IPS-15b (cell line): Measurements from ENCODE around the gene PSPN.
A peak's percentile ranks its signal among the peaks of the same experiment; 100 is the strongest.

Experiments used
- H3K27me3 ChIP-seq: one replicate; pipeline ENCODE4 v1.6.1; 2013; ENCODE audit warnings: low read length; ENCODE audit not compliant: control insufficient read depth, insufficient read depth
- H3K36me3 ChIP-seq: one replicate; pipeline ENCODE4 v1.6.1; 2013; ENCODE audit warnings: low read length; ENCODE audit not compliant: control insufficient read depth, insufficient read depth
- H3K4me1 ChIP-seq: one replicate; pipeline ENCODE4 v1.6.1; 2013; ENCODE audit warnings: mild to moderate bottlenecking, low read length; ENCODE audit not compliant: control insufficient read depth, insufficient read depth
- H3K4me3 ChIP-seq: one replicate; pipeline ENCODE4 v1.5.1; 2013; ENCODE audit warnings: low read depth, low read length
- H3K9ac ChIP-seq: one replicate; pipeline ENCODE4 v1.6.1; 2013; ENCODE audit warnings: low read depth, mild to moderate bottlenecking, low read length
- H3K9me3 ChIP-seq: one replicate; pipeline ENCODE4 v1.6.1; 2013; ENCODE audit warnings: mild to moderate bottlenecking, low read length; ENCODE audit not compliant: control insufficient read depth, insufficient read depth

PSPN gene

GRCh38 chr19:6396305-6396704 lies 20.6 kb upstream of the PSPN start:
- H3K4me3 ChIP-seq = no peak overlapping the region
- no peaks in the 10 kb centered on the region for H3K27me3 ChIP-seq
- H3K9me3 ChIP-seq = no peaks in the 10 kb centered on the region
- H3K9ac ChIP-seq = no peak overlapping the region
- H3K36me3 ChIP-seq = no peaks in the 10 kb centered on the region
- no peaks in the 10 kb centered on the region for H3K4me1 ChIP-seq

GRCh38 chr19:6394831-6395230 lies 19.1 kb upstream of the PSPN start:
- Histone ChIP-seq H3K4me3 (no peak overlapping the region), H3K4me1 (no peaks in the 10 kb centered on the region), H3K27me3 (no peaks in the 10 kb centered on the region), H3K36me3 (peaks cover 5% of the 10 kb centered on the region), H3K9me3 (no peaks in the 10 kb centered on the region), H3K9ac (no peak overlapping the region)

- no peaks in the 10 kb centered on the region for H3K9me3 ChIP-seq
- H3K4me1 ChIP-seq = no peaks in the 10 kb centered on the region
- no peaks in the 10 kb centered on the region for H3K27me3 ChIP-seq
- H3K36me3 ChIP-seq = peaks cover 9% of the 10 kb centered on the region
- H3K9ac ChIP-seq = peak overlapping the region; percentile 60
- peak overlapping the region; percentile 98 for H3K4me3 ChIP-seq
Observed at GRCh38 chr19:6393983-6394412, 18.3 kb upstream of the PSPN start.

- H3K9me3 ChIP-seq = no peaks in the 10 kb centered on the region
- H3K27me3 ChIP-seq = no peaks in the 10 kb centered on the region
- peaks cover 14% of the 10 kb centered on the region for H3K36me3 ChIP-seq
- H3K9ac ChIP-seq = peak within 1 kb of the TSS; percentile 94
- H3K4me3 ChIP-seq = peak within 1 kb of the TSS; percentile 98
- no peaks in the 10 kb centered on the region for H3K4me1 ChIP-seq
Observed at GRCh38 chr19:6393074-6393982, 17.6 kb upstream of the PSPN start, which contains the start of gene GTF2F1. Gene GTF2F1 (minus strand): TSS chr19:6393164. CDS start chr19:6392995, 169 bp downstream.

GRCh38 chr19:6392221-6393073 lies 16.7 kb upstream of the PSPN start:
- no peaks in the 10 kb centered on the region for H3K9me3 ChIP-seq

GRCh38 chr19:6387372-6387771 lies 11.6 kb upstream of the PSPN start:
- H3K9ac ChIP-seq = no peak overlapping the region
- H3K4me3 ChIP-seq = no peak overlapping the region
- no peaks in the 10 kb centered on the region for H3K27me3 ChIP-seq
- H3K4me1 ChIP-seq = no peaks in the 10 kb centered on the region
- no peaks in the 10 kb centered on the region for H3K9me3 ChIP-seq
- peaks cover 45% of the 10 kb centered on the region for H3K36me3 ChIP-seq

More at GRCh38 chr19:6392221-6393073, 16.7 kb upstream of the PSPN start:
- Histone ChIP-seq H3K4me3 (peak overlapping the region; percentile 98), H3K27me3 (no peaks in the 10 kb centered on the region), H3K4me1 (no peaks in the 10 kb centered on the region), H3K36me3 (peaks cover 21% of the 10 kb centered on the region), H3K9ac (peak overlapping the region; percentile 94)

GRCh38 chr19:6384381-6384780 lies 8.6 kb upstream of the PSPN start:
- Histone ChIP-seq H3K36me3 (peaks cover 65% of the 10 kb centered on the region), H3K9ac (no peak overlapping the region), H3K9me3 (no peaks in the 10 kb centered on the region), H3K4me3 (no peak overlapping the region), H3K27me3 (no peaks in the 10 kb centered on the region), H3K4me1 (no peaks in the 10 kb centered on the region)

- Histone ChIP-seq H3K4me1 (no peaks in the 10 kb centered on the region), H3K9ac (no peak overlapping the region), H3K4me3 (no peak overlapping the region), H3K27me3 (no peaks in the 10 kb centered on the region), H3K9me3 (no peaks in the 10 kb centered on the region), H3K36me3 (peaks cover 58% of the 10 kb centered on the region)
Observed at GRCh38 chr19:6383188-6383587, 7.5 kb upstream of the PSPN start.

- peaks cover 48% of the 10 kb centered on the region for H3K36me3 ChIP-seq
- H3K9me3 ChIP-seq = no peaks in the 10 kb centered on the region
- no peaks in the 10 kb centered on the region for H3K27me3 ChIP-seq
- H3K4me1 ChIP-seq = no peaks in the 10 kb centered on the region
- no peak overlapping the region for H3K9ac ChIP-seq
- no peak overlapping the region for H3K4me3 ChIP-seq
Observed at GRCh38 chr19:6381030-6381750, 5.5 kb upstream of the PSPN start.

GRCh38 chr19:6379744-6380143 lies 4.0 kb upstream of the PSPN start:
- Histone ChIP-seq H3K9me3 (no peaks in the 10 kb centered on the region), H3K9ac (no peak overlapping the region), H3K4me3 (no peak overlapping the region), H3K27me3 (no peaks in the 10 kb centered on the region), H3K36me3 (peaks cover 53% of the 10 kb centered on the region), H3K4me1 (no peaks in the 10 kb centered on the region)

GRCh38 chr19:6378486-6378885 lies 2.8 kb upstream of the PSPN start:
- Histone ChIP-seq H3K27me3 (no peaks in the 10 kb centered on the region), H3K9me3 (no peaks in the 10 kb centered on the region), H3K4me3 (no peak overlapping the region), H3K36me3 (peaks cover 49% of the 10 kb centered on the region), H3K4me1 (no peaks in the 10 kb centered on the region), H3K9ac (no peak overlapping the region)
